GM23248 (cell line): ENCODE measurements around the gene NR3C1. TPM values are rescaled to one million over a fixed set of nuclear protein-coding genes. Genes with fewer than 3 reads are reported as not detected.

Experiments used
- DNase-seq: peaks from one replicate; pipeline ENCODE4 v3.0.0-alpha.2; 2015
- H2AFZ ChIP-seq: fragments of 200-600 bp; sonication (generic); 2 replicates; pipeline ENCODE4 v1.6.1; 2016; ENCODE audit warnings: antibody characterized with exemption
- H3F3A ChIP-seq: fragments of 200-600 bp; sonication (generic); 2 replicates; pipeline ENCODE4 v1.6.1; 2016; ENCODE audit warnings: mild to moderate bottlenecking, antibody characterized with exemption, mixed run types; ENCODE audit not compliant: insufficient read depth
- H3K27ac ChIP-seq: fragments of 200-600 bp; sonication (generic); 2 replicates; pipeline ENCODE4 v1.5.1; 2016; ENCODE audit warnings: mild to moderate bottlenecking
- H3K27me3 ChIP-seq: fragments of 200-600 bp; sonication (generic); replicated peaks from 2 replicates; pipeline ENCODE4 v1.6.1; 2016; ENCODE audit warnings: mild to moderate bottlenecking; ENCODE audit not compliant: insufficient read depth
- H3K36me3 ChIP-seq: fragments of 200-600 bp; sonication (generic); 2 replicates; pipeline ENCODE4 v1.6.1; 2016; ENCODE audit warnings: low read depth, mild to moderate bottlenecking
- H3K4me1 ChIP-seq: fragments of 200-600 bp; sonication (generic); 2 replicates; pipeline ENCODE4 v1.6.1; 2016; ENCODE audit warnings: mild to moderate bottlenecking; ENCODE audit not compliant: insufficient read depth
- H3K4me2 ChIP-seq: fragments of 200-600 bp; sonication (generic); one replicate; pipeline ENCODE4 v1.6.1; 2016; ENCODE audit warnings: mild to moderate bottlenecking; ENCODE audit not compliant: unreplicated experiment
- H3K4me3 ChIP-seq: fragments of 200-600 bp; sonication (generic); 2 replicates; pipeline ENCODE4 v1.5.1; 2016; ENCODE audit warnings: mild to moderate bottlenecking
- H3K79me2 ChIP-seq: fragments of 200-600 bp; sonication (generic); 2 replicates; pipeline ENCODE4 v1.6.1; 2016; ENCODE audit warnings: mild to moderate bottlenecking; ENCODE audit not compliant: insufficient read depth
- H3K9ac ChIP-seq: fragments of 200-600 bp; sonication (generic); 2 replicates; pipeline ENCODE4 v1.6.1; 2016; ENCODE audit warnings: mild to moderate bottlenecking
- H3K9me2 ChIP-seq: fragments of 200-600 bp; sonication (generic); 2 replicates; pipeline ENCODE4 v1.6.1; 2016; ENCODE audit warnings: mixed run types, mild to moderate bottlenecking, moderate library complexity; ENCODE audit not compliant: insufficient read depth
- H3K9me3 ChIP-seq: fragments of 200-600 bp; sonication (generic); one replicate; pipeline ENCODE4 v1.6.1; 2017; ENCODE audit warnings: low read depth
- H4K20me1 ChIP-seq: fragments of 200-600 bp; sonication (generic); 2 replicates; pipeline ENCODE4 v1.6.0; 2016; ENCODE audit not compliant: insufficient read depth
- EZH2 ChIP-seq: fragments of 200-600 bp; sonication (generic); IDR thresholded peaks from 2 replicates; pipeline ENCODE4 v1.6.1; 2018; ENCODE audit warnings: antibody characterized with exemption, mild to moderate bottlenecking; ENCODE audit not compliant: insufficient read depth, poor library complexity, severe bottlenecking
- EZH2phosphoT487 ChIP-seq: fragments of 200-600 bp; sonication (generic); IDR thresholded peaks from 2 replicates; pipeline ENCODE4 v1.6.1; 2018; ENCODE audit warnings: antibody characterized with exemption, moderate library complexity, mild to moderate bottlenecking, low read depth; ENCODE audit not compliant: insufficient read depth
- WGBS, 2 experiments: methylation state at CpG; one replicate each; pipeline ENCODE4 v1.1.6; 2015 to 2017; ENCODE audit warnings: low lambda C conversion rate in 2 of 2, low coverage in 1 of 2; ENCODE audit errors: missing lambda C conversion rate in 2 of 2; 5-methylcytosine and 5-hydroxymethylcytosine counted together
- in situ Hi-C: fragments of 300-500 bp; cut with MboI; formaldehyde crosslinking; loops from 2 replicates; pipeline ENCODE4 v1.15.0; 2020
- polyA plus RNA-seq: library from polyadenylated mRNA; unstranded; fragments of >200 nt; fragmentation: Nextera tagmentation; extraction: Ambion mirVana; gene quantifications from 2 replicates; pipeline ENCODE4 v1.2.1, GENCODE V29; 2016
- total RNA-seq: library from RNA; depleted of rRNA; stranded (reverse); fragments of >200 nt; shearing (Covaris generic); gene quantifications from 2 replicates; pipeline ENCODE4 v1.2.3, GENCODE V29; 2014

Gene NR3C1
- total and polyA plus RNA-seq, 2 experiments from 2014 or later, result 103 to 121 TPM

GRCh38 chr5:143425835-143426234 lies 22.3 kb upstream of the NR3C1 start:
- Histone ChIP-seq H4K20me1 (no peaks in the 10 kb centered on the region), H3K9me3 (no peaks in the 10 kb centered on the region), H3F3A (no peaks in the 10 kb centered on the region), H3K4me2 (no peak overlapping the region), H2AFZ (no peak overlapping the region), H3K79me2 (no peaks in the 10 kb centered on the region), H3K4me3 (no peak overlapping the region), H3K9ac (no peak overlapping the region), H3K27me3 (no peaks in the 10 kb centered on the region), H3K27ac (no peak overlapping the region), H3K36me3 (no peaks in the 10 kb centered on the region), H3K9me2 (no peaks in the 10 kb centered on the region), H3K4me1 (no peaks in the 10 kb centered on the region)
- TF ChIP-seq EZH2phosphoT487 (no peak), EZH2 (no peak)
- DNase-seq, result no peak
- in situ Hi-C loops, result no loop called here
- 91 to 92% methylated on average over 3 of the region's 3 CpGs for WGBS, 2 experiments

GRCh38 chr5:143418140-143418866 lies 14.8 kb upstream of the NR3C1 start:
- H2AFZ ChIP-seq, result no peak overlapping the region
- no peaks in the 10 kb centered on the region for H3K79me2 ChIP-seq
- no peak overlapping the region for H3K4me3 ChIP-seq
- no peaks in the 10 kb centered on the region for H3K9me3 ChIP-seq
- H3K27ac ChIP-seq, result no peak overlapping the region
- no peaks in the 10 kb centered on the region for H3F3A ChIP-seq
- in situ Hi-C loops, result no loop called here
- no peak for TF ChIP-seq EZH2
- TF ChIP-seq EZH2phosphoT487, result no peak
- H3K9ac ChIP-seq, result no peak overlapping the region
- no peaks in the 10 kb centered on the region for H3K27me3 ChIP-seq
- WGBS, 2 experiments, result 73 to 81% methylated on average over 2 of the region's 2 CpGs
- H4K20me1 ChIP-seq, result no peaks in the 10 kb centered on the region
- no peaks in the 10 kb centered on the region for H3K4me1 ChIP-seq
- H3K4me2 ChIP-seq, result no peak overlapping the region
- H3K9me2 ChIP-seq, result no peaks in the 10 kb centered on the region
- no peaks in the 10 kb centered on the region for H3K36me3 ChIP-seq
- no peak for DNase-seq

- TF ChIP-seq EZH2phosphoT487, result no peak
- TF ChIP-seq EZH2, result no peak
- WGBS, 2 experiments, result 82 to 83% methylated on average over 4 of the region's 4 CpGs
- Histone ChIP-seq H3K36me3 (no peaks in the 10 kb centered on the region), H3K4me2 (no peak overlapping the region), H3K9me3 (no peaks in the 10 kb centered on the region), H3K79me2 (no peaks in the 10 kb centered on the region), H3K4me3 (no peak overlapping the region), H3K4me1 (peaks cover 4% of the 10 kb centered on the region; the same call in 1 of the 2 replicates), H2AFZ (no peak overlapping the region), H4K20me1 (no peaks in the 10 kb centered on the region), H3K9ac (no peak overlapping the region), H3K9me2 (no peaks in the 10 kb centered on the region), H3K27ac (no peak overlapping the region), H3K27me3 (no peaks in the 10 kb centered on the region), H3F3A (no peaks in the 10 kb centered on the region)
- in situ Hi-C loops, result no loop called here
- no peak for DNase-seq
These were observed 14.1 kb upstream of the NR3C1 start for GRCh38 chr5:143417503-143418139.

GRCh38 chr5:143416411-143416810 lies 12.9 kb upstream of the NR3C1 start:
- H3K4me1 ChIP-seq, result peaks cover 8% of the 10 kb centered on the region; the same call in 1 of the 2 replicates
- H3K79me2 ChIP-seq, result no peaks in the 10 kb centered on the region
- H2AFZ ChIP-seq, result no peak overlapping the region
- H3K36me3 ChIP-seq, result no peaks in the 10 kb centered on the region
- TF ChIP-seq EZH2phosphoT487 (no peak), EZH2 (no peak)
- no peak overlapping the region for H3K4me2 ChIP-seq
- H3K9me2 ChIP-seq, result no peaks in the 10 kb centered on the region
- no peak for DNase-seq
- H3K27me3 ChIP-seq, result no peaks in the 10 kb centered on the region
- H3F3A ChIP-seq, result no peaks in the 10 kb centered on the region
- H3K9me3 ChIP-seq, result no peaks in the 10 kb centered on the region
- no peak overlapping the region for H3K9ac ChIP-seq
- in situ Hi-C loops, result no loop called here
- H3K27ac ChIP-seq, result no peak overlapping the region
- no peaks in the 10 kb centered on the region for H4K20me1 ChIP-seq
- no peak overlapping the region for H3K4me3 ChIP-seq
